Heart left ventricle (tissue), 13 donors: ENCODE results near the gene DNM3.

Experiments used
- POLR2A ChIP-seq, 2 donors: fragments of 450-650 bp; IDR thresholded peaks; one replicate each; pipeline ENCODE4 v1.6.1; 2017; ENCODE audit warnings: antibody characterized with exemption in 2 of 2, mild to moderate bottlenecking in 2 of 2, moderate library complexity in 2 of 2
- TF ChIP-seq, protein P1 (sequence below), 12 donors: fragments of 200-600 bp; sonication (generic) in 4 of 12; IDR thresholded peaks; one replicate each; pipeline versions ENCODE4 v1.5.0 to v1.8.0; 2018 to 2022; ENCODE audit warnings: antibody characterized with exemption in 12 of 12, mild to moderate bottlenecking in 5 of 12
- donor health status: ischemic (EF 13 %, LVEDD 7.1; RV severe dilation, severe dysfunction).
- donor health status: DM: no; HTN: yes; CAD: no.
- donor health status: DM: no; HTN: no; CAD: no.
- donor health status: ischemic (EF 25% LVEDD 6.9; RV normal size, moderate dysfunction).
- donor health status: ischemic (EF 25% LVEDD 5.7; RV mildly dilated, moderate dysfunction).
- donor health status: ischemic (EF 35%, LVEDD 5.7; RV mildly dilated, moderate dysfunction).
- donor health status: nonischemic (EF 11% LVEDD 7.7; RV severe dilation, severe dysfunction).
- donor health status: DM: yes; HTN: yes; CAD: no.
- donor health status: PGD.
- donor health status: ischemic (EF 29% LVEDD 5.4; RV normal size, mild dysfunction).
- donor health status: nonischemic (EF 23%, LVEDD 6.1; RV moderate dilation, normal function).

DNA sequence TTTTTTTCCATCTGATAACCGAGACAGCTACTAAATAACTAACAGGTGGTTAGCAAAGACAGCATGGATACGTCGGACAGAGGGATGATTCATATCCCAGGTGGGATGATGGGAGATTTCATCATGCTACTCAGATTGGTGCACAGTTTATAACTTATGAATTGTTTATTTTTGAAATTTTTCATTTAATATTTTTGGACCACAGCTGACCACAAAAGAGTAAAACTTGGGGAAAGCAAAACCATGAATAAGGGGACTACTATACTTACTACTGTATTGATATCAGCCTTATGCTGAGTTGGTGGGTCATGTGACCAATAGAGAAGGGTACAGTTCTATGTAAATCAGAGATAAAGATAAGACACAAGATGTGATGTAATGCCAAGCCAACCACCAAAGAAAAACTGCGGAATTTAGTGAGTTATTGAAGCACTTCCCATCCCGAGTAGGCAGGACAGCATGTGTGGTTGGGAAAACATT, 331.1 kb downstream of the DNM3 start:
- TF ChIP-seq, protein P1, sequence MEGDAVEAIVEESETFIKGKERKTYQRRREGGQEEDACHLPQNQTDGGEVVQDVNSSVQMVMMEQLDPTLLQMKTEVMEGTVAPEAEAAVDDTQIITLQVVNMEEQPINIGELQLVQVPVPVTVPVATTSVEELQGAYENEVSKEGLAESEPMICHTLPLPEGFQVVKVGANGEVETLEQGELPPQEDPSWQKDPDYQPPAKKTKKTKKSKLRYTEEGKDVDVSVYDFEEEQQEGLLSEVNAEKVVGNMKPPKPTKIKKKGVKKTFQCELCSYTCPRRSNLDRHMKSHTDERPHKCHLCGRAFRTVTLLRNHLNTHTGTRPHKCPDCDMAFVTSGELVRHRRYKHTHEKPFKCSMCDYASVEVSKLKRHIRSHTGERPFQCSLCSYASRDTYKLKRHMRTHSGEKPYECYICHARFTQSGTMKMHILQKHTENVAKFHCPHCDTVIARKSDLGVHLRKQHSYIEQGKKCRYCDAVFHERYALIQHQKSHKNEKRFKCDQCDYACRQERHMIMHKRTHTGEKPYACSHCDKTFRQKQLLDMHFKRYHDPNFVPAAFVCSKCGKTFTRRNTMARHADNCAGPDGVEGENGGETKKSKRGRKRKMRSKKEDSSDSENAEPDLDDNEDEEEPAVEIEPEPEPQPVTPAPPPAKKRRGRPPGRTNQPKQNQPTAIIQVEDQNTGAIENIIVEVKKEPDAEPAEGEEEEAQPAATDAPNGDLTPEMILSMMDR (IDR thresholded peaks at IDR 0.05), result no peak
- no peak for TF ChIP-seq POLR2A (IDR thresholded peaks at IDR 0.05)
